HPDE6-E6E7 (cell line): Measurements from ENCODE around the gene RALGDS.

Source experiments
- DNase-seq: peaks from one replicate; pipeline ENCODE4 v3.0.0; 2011; ENCODE audit warnings: missing footprints; ENCODE audit errors: extremely low spot score

The RALGDS gene

DNA sequence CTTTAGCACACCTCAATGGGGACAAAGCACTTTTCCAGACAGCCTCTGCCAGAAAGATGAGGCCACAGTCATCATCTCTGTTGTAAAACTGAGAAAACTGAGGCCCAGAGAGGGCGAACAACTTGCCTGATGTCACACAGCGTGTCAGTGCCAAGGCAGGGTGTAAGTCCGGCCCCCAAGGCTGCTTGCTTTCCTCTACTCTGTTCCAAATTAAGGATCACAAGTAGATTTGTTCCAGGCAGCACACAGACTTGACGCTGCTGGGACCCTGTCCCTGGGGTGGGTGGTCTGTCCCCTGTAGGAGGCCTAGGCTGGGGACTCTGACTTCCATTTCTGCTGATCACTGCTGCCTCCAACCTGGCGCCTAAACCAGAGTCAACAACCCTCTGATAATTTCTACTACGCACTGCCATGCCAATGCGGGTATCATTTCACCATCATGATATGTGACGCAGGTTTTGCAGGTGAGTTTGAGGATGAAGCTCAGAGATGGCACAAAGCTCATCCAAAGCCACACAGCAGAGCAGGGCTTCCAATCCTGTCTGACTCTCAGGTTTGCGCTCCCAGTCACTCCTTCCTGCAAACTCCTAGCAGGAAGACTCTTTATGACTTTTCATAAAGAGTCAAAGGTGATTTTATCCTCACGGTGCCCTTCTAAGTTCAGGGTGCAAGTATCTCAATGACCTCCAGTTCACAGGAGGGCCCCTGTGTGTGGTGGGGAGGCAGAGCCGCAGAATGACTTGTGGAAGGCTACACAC lies 13.5 kb upstream of the RALGDS start:
- no peak for DNase-seq

GRCh38 chr9:133133681-133134387 lies 12.8 kb upstream of the RALGDS start:
- DNase-seq = peak; percentile 98

DNA sequence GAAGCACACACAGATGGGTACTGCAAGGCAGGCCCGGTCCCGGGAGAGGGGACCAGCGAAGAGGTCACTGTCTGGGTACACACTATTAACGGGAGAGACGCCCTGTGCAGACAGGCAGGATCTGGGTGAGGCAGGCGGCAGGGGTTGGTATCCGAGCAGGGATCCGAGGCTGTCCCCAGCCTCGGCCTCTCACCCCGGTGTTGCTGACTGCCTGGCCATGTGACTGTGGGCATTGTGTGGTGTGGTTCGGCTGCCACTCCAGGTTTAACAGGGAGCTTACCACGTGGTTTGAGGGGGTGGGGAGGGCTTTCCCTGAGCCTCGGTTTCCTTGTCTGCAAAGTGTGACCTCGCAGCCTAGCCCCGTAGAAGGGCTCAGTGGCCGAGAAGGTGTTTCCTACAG lies 11.1 kb upstream of the RALGDS start:
- DNase-seq = no peak

DNA sequence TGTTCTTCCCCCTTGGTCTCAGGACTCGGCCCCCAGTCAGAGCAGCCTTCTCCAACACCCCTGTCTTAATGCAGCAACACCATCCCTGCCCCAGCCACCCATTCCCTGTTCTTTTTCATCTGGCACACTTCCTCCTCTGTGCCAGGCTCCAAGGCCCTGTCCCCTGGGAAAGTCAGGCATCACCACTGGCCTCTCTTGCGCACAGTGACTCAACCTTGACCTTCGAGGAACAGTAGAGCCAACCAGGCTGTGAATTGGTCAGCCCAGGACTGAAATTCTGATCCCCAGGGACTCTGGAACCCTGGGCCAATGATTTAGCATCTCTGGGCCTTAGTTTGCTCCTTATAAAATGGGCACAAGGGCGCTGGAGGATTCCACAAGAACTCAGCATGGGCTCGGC lies 10.5 kb upstream of the RALGDS start:
- no peak for DNase-seq

DNA sequence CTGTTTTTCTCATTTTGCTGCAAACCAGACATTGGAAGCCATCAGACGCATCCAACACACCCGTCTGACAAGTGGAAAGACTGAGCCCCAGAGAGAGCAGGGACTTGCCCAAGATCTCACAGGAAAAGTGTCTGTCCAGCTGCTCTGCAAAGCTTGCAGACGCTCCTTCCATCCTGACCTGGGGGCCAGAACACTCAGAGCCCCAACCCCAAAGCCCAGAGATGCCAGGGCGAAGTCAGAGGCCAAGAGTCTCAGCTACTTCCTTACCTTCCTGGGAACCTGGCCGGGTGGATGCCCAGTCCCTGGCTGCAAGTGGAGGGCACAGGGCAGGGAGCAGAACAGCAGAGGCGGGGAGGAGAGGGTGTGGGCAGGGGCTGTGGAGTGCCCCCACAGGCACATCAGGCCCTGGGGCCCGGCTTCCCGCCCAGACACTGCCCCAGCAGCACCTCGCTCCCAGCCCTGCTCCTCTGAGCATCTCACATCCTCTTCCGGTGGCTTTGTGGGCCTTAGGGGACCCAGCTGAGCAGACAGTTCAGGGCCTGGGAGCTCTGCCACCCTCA lies 9.7 kb upstream of the RALGDS start:
- no peak for DNase-seq

GRCh38 chr9:133129001-133129795 lies 8.2 kb upstream of the RALGDS start:
- no peak for DNase-seq

DNA sequence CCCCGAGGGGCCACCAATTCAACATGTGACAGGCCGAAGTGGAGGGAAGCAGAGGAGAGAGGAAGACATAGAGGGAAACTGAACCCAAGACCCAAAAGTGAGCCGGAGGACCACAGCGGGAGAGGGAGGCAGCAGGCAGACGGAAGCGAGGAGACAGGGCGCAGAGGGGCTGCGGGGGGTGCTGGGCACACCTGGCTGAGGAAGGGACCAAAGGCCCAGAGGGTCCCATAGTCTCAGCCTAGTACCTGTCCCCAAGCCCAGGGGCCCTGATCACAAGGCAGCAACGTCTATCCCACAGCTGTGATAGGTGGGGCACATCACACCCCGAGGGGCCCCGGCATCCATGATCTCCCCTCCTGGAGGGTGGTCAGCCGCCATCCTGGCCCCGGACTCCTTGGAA lies 7.1 kb upstream of the RALGDS start:
- no peak for DNase-seq

GRCh38 chr9:133127340-133127981 lies 6.4 kb upstream of the RALGDS start:
- peak; percentile 92 for DNase-seq

DNA sequence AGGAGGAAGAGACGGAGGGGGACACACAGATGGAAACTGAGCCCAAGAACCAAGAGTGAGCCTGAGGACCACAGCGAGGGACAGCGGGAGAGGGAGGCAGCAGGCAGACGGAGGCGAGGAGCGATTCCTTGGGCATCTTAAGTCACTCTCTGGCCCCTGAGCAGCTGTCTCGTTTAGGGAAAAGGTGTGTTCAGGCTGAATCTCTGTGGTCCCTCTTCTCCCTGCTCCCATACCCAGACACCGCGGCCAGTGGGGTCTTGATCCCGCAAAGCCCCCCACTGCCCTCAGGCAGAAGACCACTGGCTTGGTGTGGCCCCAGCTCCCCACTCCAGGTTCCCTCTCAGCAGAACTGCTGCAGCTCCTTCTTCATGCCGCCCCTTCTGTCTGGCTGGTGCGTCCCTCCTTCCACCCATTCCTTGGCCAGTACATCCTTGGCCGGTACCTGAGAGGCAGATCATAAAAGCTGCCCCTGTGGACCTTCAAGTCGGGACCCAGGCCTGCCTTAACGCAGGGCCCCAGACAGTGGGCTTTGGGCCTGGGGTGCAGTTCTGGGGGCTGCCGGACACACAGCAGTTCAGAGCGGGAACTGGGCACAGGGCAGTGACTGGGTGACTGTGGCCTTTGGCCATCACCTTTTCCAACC lies 5.8 kb upstream of the RALGDS start:
- DNase-seq = no peak

GRCh38 chr9:133125941-133126696 lies 5.1 kb upstream of the RALGDS start:
- no peak for DNase-seq

DNA sequence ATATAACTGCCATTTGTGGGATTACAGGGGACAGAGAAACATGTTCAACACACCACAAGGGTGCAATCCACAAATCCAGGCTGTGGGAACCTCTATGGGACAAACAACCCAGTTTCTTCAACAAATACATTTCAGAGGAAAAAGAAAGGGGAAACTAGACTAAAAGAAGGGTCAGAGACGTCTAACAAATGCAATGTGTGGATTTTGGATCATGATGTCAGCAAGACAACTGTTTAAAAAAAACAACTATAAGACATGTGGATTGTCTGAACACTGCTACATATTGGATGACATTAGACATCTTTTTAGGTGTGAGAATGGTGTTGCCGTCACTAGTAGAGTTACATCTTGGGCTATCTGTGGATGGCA lies 3.9 kb upstream of the RALGDS start:
- no peak for DNase-seq

GRCh38 chr9:133124123-133124906 lies 3.3 kb upstream of the RALGDS start:
- DNase-seq = no peak

- no peak for DNase-seq
These were observed 2.0 kb upstream of the RALGDS start for GRCh38 chr9:133122935-133123611.

DNA sequence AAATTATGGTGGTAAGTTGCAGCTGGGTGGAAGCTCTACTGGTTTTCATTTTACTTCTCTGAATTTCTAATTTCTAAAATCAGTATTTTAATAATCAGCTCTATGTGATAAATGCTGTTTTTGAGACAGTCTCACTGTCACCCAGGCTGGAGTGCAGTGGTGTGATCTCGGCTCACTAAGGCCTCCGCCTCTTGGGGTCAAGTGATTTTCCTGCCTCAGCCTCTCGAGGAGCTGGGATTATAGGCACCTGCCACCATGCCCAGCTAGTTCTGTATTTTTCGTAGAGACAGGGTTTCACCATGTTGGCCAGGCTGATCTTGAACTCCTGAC lies 1.5 kb upstream of the RALGDS start:
- DNase-seq = no peak

GRCh38 chr9:133121915-133122550 lies 993 bp upstream of the RALGDS start:
- DNase-seq = no peak

GRCh38 chr9:133120501-133121197 lies 391 bp downstream of the RALGDS start:
- no peak for DNase-seq

DNA sequence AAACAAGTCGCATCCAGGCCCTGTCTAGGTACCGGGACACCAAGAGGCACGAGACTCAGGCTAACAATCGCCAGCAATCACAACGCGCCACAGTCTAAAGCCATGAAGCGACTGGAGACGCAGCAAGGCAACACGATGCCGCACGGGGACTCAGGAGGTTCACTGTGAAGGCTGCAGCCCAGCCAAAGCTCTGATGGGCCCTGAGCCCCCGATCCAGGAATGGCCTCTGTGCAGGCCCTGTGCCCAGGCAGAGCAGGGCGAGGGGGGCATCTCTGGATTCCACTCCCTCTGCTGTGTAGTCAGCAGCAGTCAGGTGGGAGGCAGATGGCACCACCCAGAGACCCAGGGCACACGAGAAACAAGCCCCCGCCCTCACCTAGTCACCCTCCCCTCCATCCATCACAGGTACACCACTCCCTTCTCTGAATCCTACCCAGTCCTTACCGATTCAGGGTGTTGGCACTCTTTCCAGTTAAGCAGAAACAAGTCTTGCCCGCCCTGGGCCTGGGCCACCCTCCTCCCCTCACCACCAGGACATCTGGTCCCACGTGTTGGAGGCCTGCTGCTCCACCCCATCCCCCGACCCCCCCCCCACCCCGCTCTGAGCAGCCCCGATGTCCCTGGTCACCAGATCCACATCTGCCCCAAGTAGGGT lies 1.1 kb downstream of the RALGDS start:
- DNase-seq = no peak
